Upper lobe of left lung (tissue), 4 donors: ENCODE data around the gene ELL2.

Experiments used
- POLR2A ChIP-seq, 4 donors: fragments of 450-650 bp; IDR thresholded peaks; one replicate each; pipeline ENCODE4 v1.5.1; 2016 to 2017; ENCODE audit warnings: antibody characterized with exemption in 4 of 4, mild to moderate bottlenecking in 2 of 4
- TF ChIP-seq, protein P1 (sequence below), 6 experiments: fragments of 450-650 bp in 4 of 6; fragments of 200-600 bp in 2 of 6; sonication (generic) in 2 of 6; IDR thresholded peaks; one replicate each; pipeline ENCODE4 v1.5.1; 2016 to 2019; ENCODE audit warnings: antibody characterized with exemption in 6 of 6

DNA sequence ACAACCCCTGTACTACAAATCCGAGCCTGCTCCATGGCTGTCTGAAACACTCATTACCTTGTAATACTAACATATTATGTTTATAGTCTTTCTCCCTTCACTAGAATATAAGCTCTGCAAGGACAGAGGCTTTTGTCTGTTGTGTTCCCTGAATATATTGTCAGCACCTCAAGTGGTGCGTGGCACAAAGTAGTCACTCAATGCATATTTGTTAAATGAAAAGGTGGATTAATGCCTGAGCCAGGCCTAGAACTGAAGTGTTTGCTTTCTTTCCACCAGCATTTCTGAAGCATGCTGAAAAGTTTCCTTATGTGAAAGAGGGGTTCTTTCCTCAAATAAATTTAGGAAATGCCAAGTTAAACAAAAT is 36.3 kb downstream of the ELL2 start:
- TF ChIP-seq, protein P1, sequence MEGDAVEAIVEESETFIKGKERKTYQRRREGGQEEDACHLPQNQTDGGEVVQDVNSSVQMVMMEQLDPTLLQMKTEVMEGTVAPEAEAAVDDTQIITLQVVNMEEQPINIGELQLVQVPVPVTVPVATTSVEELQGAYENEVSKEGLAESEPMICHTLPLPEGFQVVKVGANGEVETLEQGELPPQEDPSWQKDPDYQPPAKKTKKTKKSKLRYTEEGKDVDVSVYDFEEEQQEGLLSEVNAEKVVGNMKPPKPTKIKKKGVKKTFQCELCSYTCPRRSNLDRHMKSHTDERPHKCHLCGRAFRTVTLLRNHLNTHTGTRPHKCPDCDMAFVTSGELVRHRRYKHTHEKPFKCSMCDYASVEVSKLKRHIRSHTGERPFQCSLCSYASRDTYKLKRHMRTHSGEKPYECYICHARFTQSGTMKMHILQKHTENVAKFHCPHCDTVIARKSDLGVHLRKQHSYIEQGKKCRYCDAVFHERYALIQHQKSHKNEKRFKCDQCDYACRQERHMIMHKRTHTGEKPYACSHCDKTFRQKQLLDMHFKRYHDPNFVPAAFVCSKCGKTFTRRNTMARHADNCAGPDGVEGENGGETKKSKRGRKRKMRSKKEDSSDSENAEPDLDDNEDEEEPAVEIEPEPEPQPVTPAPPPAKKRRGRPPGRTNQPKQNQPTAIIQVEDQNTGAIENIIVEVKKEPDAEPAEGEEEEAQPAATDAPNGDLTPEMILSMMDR (IDR thresholded peaks at IDR 0.05): no peak
- no peak for TF ChIP-seq POLR2A (IDR thresholded peaks at IDR 0.05)
